ENCODE data around the gene SIPA1L3.
A peak's percentile ranks its signal among the peaks of the same experiment; 100 is the strongest.

Gene SIPA1L3

DNA sequence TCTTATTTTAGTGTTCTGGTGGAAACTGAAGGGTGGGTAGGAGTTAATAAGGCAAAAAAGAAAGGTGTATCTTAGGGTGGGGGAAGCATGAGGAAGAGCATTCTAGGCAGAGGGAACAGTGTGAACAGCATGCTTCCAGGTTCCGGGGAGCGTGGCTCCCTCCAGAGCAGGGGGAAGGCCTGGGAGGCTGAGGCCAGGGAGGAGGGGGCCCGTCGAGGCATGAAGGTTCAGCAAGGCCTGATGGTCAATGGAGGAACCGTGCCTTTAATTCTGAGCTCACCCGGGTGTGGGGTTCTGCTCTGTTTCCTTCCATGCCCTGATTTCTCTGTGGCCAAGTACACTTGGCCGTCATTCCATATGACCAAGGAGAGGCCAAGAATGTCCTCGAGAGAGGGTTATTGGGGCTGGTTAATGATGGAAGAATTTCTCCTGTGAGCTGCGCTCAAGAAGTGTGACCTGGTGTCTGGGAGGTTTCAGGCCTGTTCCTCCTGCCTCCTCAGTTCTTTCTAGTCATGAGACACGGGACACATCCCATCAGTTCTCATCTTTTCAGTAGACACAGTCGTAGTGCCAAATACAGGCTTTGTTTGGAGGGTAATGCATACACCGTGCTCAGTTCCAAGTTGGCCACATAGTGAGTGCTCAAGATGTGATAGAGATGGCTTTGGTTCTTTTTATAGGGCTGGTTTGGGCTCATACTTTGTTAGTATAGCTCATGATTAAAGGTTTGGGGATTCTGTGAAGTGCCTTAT is 73.6 kb downstream of the SIPA1L3 start:
- DNase-seq, result peak; percentile 82

GRCh38 chr19:37981785-37982475 is 74.9 kb downstream of the SIPA1L3 start:
- DNase-seq, result no peak

- DNase-seq, result no peak
These were observed 75.6 kb downstream of the SIPA1L3 start for GRCh38 chr19:37982655-37983054.

GRCh38 chr19:37983153-37983552 is 76.1 kb downstream of the SIPA1L3 start:
- DNase-seq, result no peak

DNA sequence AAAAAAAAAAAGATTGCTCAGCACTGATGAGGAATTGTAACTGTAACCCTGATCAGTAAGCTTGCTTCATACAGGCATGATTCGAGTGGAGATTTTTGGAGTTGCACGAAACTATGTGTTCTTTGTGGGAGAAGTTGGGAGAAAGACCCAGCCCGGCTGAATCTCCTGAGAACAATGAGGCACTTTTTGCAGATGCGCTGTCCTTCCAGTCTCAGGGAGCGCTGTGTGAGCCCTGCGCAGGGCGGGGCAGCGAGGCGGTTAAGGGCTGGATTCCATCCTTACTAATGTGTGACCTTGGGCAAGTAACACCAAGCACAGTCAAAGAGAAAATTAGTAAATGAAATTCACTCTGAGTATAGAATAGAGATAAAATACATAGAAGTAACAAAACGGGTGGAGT is 76.9 kb downstream of the SIPA1L3 start:
- DNase-seq, result no peak

GRCh38 chr19:37986048-37986750 is 79.2 kb downstream of the SIPA1L3 start:
- no peak for DNase-seq

DNA sequence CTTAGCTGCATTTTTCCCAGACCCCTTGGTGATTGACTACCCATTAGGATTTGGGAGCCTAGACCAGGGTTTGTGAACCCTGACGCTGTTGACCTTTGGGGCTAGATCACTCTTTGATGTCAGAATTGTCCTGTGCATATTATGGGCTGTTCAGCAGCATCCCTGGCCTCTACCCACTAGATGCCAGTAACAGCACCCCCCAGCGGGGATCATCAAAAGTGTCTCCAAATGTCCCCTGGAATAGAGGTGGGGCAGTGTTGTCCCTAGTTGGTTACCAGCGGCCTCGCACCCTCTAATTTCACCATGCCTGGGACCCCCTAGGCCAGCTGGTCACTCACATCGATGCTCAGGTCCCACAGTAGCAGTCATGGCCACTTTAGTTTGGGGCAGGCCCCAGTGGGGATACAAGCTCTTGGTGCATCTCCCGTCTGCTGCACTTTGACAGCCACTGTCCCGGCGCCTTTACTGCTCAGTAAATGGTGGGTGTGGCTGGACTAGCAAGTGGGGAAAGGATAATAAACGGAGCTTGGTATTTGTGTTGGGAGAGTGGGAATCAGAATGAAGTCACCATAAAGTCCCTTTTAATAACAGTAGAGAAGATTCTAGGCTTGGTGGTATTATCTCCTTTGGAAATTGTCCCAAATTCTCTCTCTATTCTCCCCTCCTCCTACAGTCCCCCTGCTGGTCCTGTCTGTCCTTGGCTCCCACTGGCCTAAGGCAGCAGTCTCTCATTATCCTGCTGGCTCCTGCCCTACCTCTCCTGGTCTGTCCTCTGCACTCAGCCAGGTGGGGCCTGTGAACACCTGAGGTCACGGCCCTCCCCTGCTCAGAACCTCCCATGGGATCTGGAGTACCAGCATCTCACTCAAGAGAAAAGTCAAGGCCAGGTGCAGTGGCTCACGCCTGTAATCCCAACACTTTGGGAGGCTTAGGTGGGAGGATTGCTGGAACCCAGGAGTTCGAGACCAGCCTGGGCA is 80.6 kb downstream of the SIPA1L3 start:
- no peak for DNase-seq

DNA sequence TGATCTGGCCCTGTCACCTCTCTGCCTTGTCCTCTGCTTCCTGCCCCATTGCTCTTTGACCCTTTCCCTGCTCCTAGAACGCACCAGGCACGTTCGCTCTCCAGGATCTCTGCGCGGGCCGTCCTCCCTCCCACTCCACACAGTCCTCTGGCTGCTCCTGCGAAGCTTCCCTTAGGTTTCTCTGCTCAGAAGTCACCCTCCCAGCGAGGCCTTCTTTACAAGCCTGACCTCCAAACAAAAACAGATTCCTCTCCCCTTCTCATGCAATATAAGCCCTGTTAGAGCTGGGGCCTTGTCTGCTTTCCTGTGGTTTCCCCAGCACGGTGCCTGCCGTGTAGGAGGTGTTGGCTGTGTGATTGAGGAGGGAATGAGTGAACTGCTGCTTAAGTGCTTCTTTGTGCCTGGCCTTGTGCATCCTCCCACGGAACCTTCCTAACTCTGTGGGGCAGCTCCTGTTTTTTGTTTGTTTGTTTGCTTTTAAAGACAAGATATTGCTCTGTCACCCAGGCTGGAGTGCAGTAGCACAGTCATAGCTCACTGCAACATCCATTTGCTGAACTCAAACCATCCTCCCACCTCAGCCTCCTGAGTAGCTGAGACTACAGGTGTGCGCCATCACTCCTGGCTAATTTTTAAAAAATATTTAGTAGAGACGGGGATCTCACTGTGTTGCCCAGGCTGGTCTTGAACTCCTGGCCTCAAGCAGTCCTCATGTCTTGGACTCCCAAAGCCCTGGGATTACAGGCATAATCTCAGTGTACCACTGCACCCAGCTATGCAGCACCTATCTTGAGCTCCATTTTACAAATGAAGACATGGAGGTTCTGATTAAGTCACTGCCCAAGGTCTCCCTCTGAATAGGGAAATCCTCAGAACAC is 82.0 kb downstream of the SIPA1L3 start:
- DNase-seq, result no peak

DNA sequence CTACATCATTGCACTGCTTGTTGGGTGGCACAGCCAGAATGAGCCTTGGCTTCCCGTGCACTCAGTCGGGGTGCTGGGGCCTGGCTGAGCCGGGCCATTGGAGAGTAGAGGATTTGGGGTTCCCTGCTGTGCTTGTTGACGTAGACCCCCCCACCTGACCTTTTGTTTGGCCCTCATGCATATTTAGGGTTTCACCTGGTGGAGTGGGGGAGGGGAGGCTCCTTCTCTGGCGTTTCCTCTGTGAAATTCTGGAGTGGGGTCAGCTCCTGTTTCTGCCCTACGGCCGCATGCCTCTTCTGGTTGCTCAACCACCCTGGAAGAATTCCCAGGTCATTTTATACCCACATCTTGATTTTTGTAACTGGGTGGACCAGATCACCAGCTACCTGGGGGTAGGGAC is 82.8 kb downstream of the SIPA1L3 start:
- no peak for DNase-seq

DNA sequence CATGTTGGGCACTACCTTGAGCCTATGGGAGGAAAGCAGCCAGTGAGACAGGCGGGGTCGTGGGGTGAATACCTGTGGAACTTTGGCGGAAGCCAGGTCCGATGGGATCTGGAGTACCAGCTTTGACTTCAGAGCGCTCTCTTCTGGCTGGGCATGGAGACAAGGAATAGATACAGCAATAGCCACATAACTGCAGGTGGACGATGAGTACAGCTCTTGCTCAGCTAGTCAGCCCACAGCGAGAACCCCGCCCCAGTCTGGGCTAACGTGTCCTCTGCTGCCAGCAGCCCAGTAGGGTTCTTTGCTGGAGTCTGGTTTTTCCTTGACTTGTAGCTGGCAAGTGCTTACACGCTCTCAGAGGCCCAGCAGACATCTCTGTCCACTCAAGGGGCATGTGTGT is 83.4 kb downstream of the SIPA1L3 start:
- DNase-seq, result no peak

- no peak for DNase-seq
These were observed 84.3 kb downstream of the SIPA1L3 start for GRCh38 chr19:37991176-37991835.

GRCh38 chr19:37991841-37992248 is 84.8 kb downstream of the SIPA1L3 start:
- DNase-seq, result no peak

GRCh38 chr19:37992761-37993160 is 85.8 kb downstream of the SIPA1L3 start:
- no peak for DNase-seq

GRCh38 chr19:37994823-37995130 is 87.8 kb downstream of the SIPA1L3 start:
- no peak for DNase-seq

DNA sequence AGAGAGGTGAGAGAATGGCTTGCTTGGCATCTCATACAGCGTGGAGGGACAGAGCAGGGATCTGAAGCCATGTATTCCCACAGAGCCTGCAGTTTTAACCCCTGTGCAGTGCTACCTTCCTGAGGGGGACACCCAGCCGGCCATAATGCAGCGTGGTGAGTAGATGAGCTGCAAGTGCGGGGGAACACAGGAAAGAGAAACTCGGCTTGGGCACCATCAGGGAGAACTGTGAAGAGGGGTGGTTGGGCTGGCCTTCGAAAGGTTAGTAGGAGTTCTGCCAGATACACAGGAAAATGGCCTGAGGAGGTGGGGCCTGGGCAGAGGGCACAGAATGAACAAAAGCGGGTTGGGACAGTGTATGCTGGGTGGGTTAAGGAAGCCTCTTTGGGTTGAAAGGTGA is 88.3 kb downstream of the SIPA1L3 start:
- no peak for DNase-seq

DNA sequence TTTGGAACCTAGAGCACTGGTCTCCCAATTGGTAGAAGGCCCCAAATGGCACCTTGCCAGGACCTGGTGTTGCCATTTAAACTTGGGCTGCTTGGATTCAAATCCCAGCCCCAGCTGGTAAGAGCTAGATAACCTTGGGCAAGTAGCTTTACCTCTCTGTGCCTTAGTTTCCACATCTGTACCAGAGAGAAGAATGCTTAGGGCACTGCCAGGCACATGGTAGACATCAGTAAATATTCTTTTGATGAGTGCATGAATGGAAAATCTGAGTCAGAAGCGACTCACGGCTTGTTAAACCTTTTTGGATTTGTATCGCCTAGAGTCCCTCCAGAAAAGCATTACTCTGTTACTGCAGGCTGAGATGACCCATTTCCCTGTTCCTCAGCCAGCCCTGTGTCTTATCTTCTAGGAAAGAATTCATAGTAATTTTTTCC is 90.9 kb downstream of the SIPA1L3 start:
- DNase-seq, result peak; percentile 81

DNA sequence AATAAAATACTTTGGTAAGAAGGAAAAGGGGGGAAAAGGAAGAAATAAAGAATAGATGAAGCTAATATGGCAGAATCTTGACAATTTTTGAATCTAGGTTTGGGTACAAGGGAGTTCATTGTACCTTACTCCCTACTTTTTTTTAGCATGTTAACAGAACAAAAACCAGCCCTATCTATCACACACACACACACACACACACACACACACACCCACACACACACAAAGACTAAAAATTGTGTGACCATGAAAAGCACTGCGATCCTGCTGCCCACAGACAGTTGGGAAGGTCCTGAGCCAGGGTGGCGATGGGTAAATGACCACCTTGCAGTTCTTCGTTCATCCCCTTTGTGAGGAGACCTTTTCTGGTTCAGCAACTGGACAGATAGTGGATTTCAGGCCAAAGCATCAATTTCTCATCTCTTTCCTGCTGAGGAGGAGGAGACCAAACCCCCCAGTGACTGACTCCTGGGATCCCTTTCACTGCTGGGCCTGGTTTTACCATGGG is 91.8 kb downstream of the SIPA1L3 start:
- no peak for DNase-seq

- DNase-seq, result peak; percentile 100
These were observed 92.6 kb downstream of the SIPA1L3 start for GRCh38 chr19:37999309-38000213.

DNA sequence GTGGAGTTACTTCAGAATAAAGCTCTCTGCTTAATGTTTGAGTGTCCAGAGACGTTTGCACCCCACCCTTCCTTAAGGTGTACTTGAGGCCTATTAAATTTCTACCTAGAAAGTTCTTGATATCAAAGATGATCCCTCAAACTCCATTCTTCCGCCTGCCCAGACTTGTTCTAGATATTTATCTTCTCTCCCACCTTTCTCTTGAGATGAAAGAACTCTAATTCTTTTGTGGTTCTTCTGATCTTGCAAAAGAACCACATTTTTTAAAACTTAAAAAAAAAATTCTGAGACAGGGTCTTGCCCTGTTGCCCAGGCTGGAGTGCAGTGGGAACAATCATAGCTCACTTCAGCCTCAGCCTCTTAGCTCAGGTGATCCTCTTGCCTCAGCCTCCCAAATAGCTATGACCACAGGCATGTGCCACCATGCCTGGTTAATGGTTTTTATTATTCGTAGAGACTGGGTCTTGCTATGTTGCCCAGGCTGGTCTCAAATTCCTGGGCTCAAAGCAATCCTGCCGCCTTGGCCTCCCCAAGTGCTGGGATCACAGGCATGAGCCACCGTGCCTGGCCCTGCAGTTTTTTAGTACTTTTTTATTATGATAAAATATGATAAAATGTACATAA is 94.3 kb downstream of the SIPA1L3 start:
- DNase-seq, result no peak
